ENCODE measurements around the gene ACTN4.

GRCh38 chr19:38614289-38614688, 33.2 kb upstream of the ACTN4 start:
- TF ChIP-seq EZH2phosphoT487 (IDR thresholded peaks at IDR 0.05; ENCODE audit: low read depth) (no peak), CTCF (IDR thresholded peaks at IDR 0.05; ENCODE audit: low read depth, low read length) (no peak)

Data from OCI-LY3 (cell line).